ENCODE data around the gene HHIPL1. TPM values are rescaled to one million over a fixed set of nuclear protein-coding genes. Genes with fewer than 3 reads are reported as not detected.
A peak's percentile ranks its signal among the peaks of the same experiment; 100 is the strongest.

HHIPL1 gene
- total and polyA plus RNA-seq, 2 experiments from 2014 or later: 0.83 to 1.4 TPM

GRCh38 chr14:99699861-99700260, 54.9 kb downstream of the HHIPL1 start:
- Histone ChIP-seq H3K27ac (no peak overlapping the region), H2AFZ (no peak overlapping the region), H3K4me2 (no peak overlapping the region), H3K9me2 (replicated peaks; ENCODE audit: insufficient read depth) (no peaks in the 10 kb centered on the region), H3K27me3 (no peaks in the 10 kb centered on the region), H4K20me1 (ENCODE audit: insufficient read depth, poor library complexity, severe bottlenecking) (no peaks in the 10 kb centered on the region), H3K36me3 (replicated peaks; ENCODE audit: insufficient read depth, low read depth) (no peaks in the 10 kb centered on the region), H3K9me3 (ENCODE audit: low read depth) (no peaks in the 10 kb centered on the region), H3K4me3 (no peak overlapping the region), H3K79me2 (no peaks in the 10 kb centered on the region), H3K4me1 (ENCODE audit: insufficient read depth) (no peaks in the 10 kb centered on the region)
- peak; percentile 1 for DNase-seq (ENCODE audit: low spot score)
- 99% methylated on average over 16 of the region's 16 CpGs for WGBS (ENCODE audit: low lambda C conversion rate, missing lambda C conversion rate)
- TF ChIP-seq CTCF (IDR thresholded peaks at IDR 0.05; ENCODE audit: poor library complexity) (no peak), EZH2 (IDR thresholded peaks at IDR 0.05; ENCODE audit: borderline replicate concordance) (no peak)

- H3K9me2 ChIP-seq (replicated peaks; ENCODE audit: insufficient read depth): no peaks in the 10 kb centered on the region
- DNase-seq (ENCODE audit: low spot score): no peak
- no peaks in the 10 kb centered on the region for H3K4me1 ChIP-seq (ENCODE audit: insufficient read depth)
- no peak overlapping the region for H3K4me2 ChIP-seq
- H3K79me2 ChIP-seq: no peaks in the 10 kb centered on the region
- H3K27me3 ChIP-seq: no peaks in the 10 kb centered on the region
- no peak overlapping the region for H2AFZ ChIP-seq
- no peaks in the 10 kb centered on the region for H3K36me3 ChIP-seq (replicated peaks; ENCODE audit: insufficient read depth, low read depth)
- no peak overlapping the region for H3K27ac ChIP-seq
- no peak for TF ChIP-seq EZH2phosphoT487 (IDR thresholded peaks at IDR 0.05; ENCODE audit: low read depth, severe bottlenecking, unreplicated experiment)
- no peak for TF ChIP-seq CTCF (IDR thresholded peaks at IDR 0.05; ENCODE audit: poor library complexity)
- TF ChIP-seq EZH2 (IDR thresholded peaks at IDR 0.05; ENCODE audit: borderline replicate concordance): no peak
- no peaks in the 10 kb centered on the region for H4K20me1 ChIP-seq (ENCODE audit: insufficient read depth, poor library complexity, severe bottlenecking)
- no peak overlapping the region for H3K4me3 ChIP-seq
- 93% methylated on average over 6 of the region's 6 CpGs for WGBS (ENCODE audit: low lambda C conversion rate, missing lambda C conversion rate)
- no peaks in the 10 kb centered on the region for H3K9me3 ChIP-seq (ENCODE audit: low read depth)
These were observed 55.5 kb downstream of the HHIPL1 start for GRCh38 chr14:99700379-99700778.

- H3K27me3 ChIP-seq: no peaks in the 10 kb centered on the region
- H3K4me3 ChIP-seq: no peak overlapping the region
- H4K20me1 ChIP-seq (ENCODE audit: insufficient read depth, poor library complexity, severe bottlenecking): no peaks in the 10 kb centered on the region
- H3K36me3 ChIP-seq (replicated peaks; ENCODE audit: insufficient read depth, low read depth): no peaks in the 10 kb centered on the region
- TF ChIP-seq CTCF (IDR thresholded peaks at IDR 0.05; ENCODE audit: poor library complexity) (no peak), EZH2 (IDR thresholded peaks at IDR 0.05; ENCODE audit: borderline replicate concordance) (no peak), EZH2phosphoT487 (IDR thresholded peaks at IDR 0.05; ENCODE audit: low read depth, severe bottlenecking, unreplicated experiment) (no peak)
- H3K27ac ChIP-seq: no peak overlapping the region
- H3K9me3 ChIP-seq (ENCODE audit: low read depth): no peaks in the 10 kb centered on the region
- 100% methylated on average over 1 of the region's 1 CpG for WGBS (ENCODE audit: low lambda C conversion rate, missing lambda C conversion rate)
- H3K79me2 ChIP-seq: no peaks in the 10 kb centered on the region
- H3K9me2 ChIP-seq (replicated peaks; ENCODE audit: insufficient read depth): no peaks in the 10 kb centered on the region
- no peak overlapping the region for H2AFZ ChIP-seq
- no peaks in the 10 kb centered on the region for H3K4me1 ChIP-seq (ENCODE audit: insufficient read depth)
- no peak for DNase-seq (ENCODE audit: low spot score)
- H3K4me2 ChIP-seq: no peak overlapping the region
These were observed 56.3 kb downstream of the HHIPL1 start for GRCh38 chr14:99701260-99701659.

GRCh38 chr14:99702115-99702514, 57.2 kb downstream of the HHIPL1 start:
- no peak overlapping the region for H3K27ac ChIP-seq
- no peaks in the 10 kb centered on the region for H4K20me1 ChIP-seq (ENCODE audit: insufficient read depth, poor library complexity, severe bottlenecking)
- no peaks in the 10 kb centered on the region for H3K9me2 ChIP-seq (replicated peaks; ENCODE audit: insufficient read depth)
- no peaks in the 10 kb centered on the region for H3K79me2 ChIP-seq
- H3K27me3 ChIP-seq: no peaks in the 10 kb centered on the region
- H2AFZ ChIP-seq: no peak overlapping the region
- no peak overlapping the region for H3K4me3 ChIP-seq
- H3K4me1 ChIP-seq (ENCODE audit: insufficient read depth): no peaks in the 10 kb centered on the region
- no peak for DNase-seq (ENCODE audit: low spot score)
- TF ChIP-seq EZH2phosphoT487 (IDR thresholded peaks at IDR 0.05; ENCODE audit: low read depth, severe bottlenecking, unreplicated experiment): no peak
- no peak for TF ChIP-seq CTCF (IDR thresholded peaks at IDR 0.05; ENCODE audit: poor library complexity)
- no peak for TF ChIP-seq EZH2 (IDR thresholded peaks at IDR 0.05; ENCODE audit: borderline replicate concordance)
- no peaks in the 10 kb centered on the region for H3K36me3 ChIP-seq (replicated peaks; ENCODE audit: insufficient read depth, low read depth)
- no peak overlapping the region for H3K4me2 ChIP-seq
- H3K9me3 ChIP-seq (ENCODE audit: low read depth): no peaks in the 10 kb centered on the region
